Ectodermal cell (in vitro differentiated cells): ENCODE results near the gene ACOD1.

Source experiments
- H3K27ac ChIP-seq: 2 replicates; pipeline ENCODE4 v1.7.0; 2013; ENCODE audit warnings: mild to moderate bottlenecking, low read depth, low read length; ENCODE audit not compliant: insufficient read depth, poor library complexity, severe bottlenecking
- H3K27me3 ChIP-seq: 2 replicates; pipeline ENCODE4 v1.7.0; 2013; ENCODE audit warnings: mild to moderate bottlenecking, low read length; ENCODE audit not compliant: insufficient read depth, control insufficient read depth, poor library complexity, severe bottlenecking
- H3K36me3 ChIP-seq: one replicate; pipeline ENCODE4 v1.7.0; 2013; ENCODE audit warnings: low read length; ENCODE audit not compliant: control insufficient read depth, insufficient read depth
- H3K4me1 ChIP-seq: one replicate; pipeline ENCODE4 v1.7.0; 2013; ENCODE audit warnings: low read length; ENCODE audit not compliant: control insufficient read depth, insufficient read depth
- H3K4me3 ChIP-seq: 2 replicates; pipeline ENCODE4 v1.7.0; 2013; ENCODE audit warnings: low read depth, low read length, control low read depth; ENCODE audit not compliant: insufficient read depth
- H3K9me3 ChIP-seq: 2 replicates; pipeline ENCODE4 v1.7.0; 2013; ENCODE audit warnings: mild to moderate bottlenecking, low read length, moderate library complexity; ENCODE audit not compliant: control insufficient read depth
- WGBS, 2 experiments: methylation state at CpG; one replicate each; pipeline ENCODE4 v1.1.7; 2013; ENCODE audit warnings: missing lambda C conversion rate in 2 of 2; 5-methylcytosine and 5-hydroxymethylcytosine counted together

Gene ACOD1

GRCh38 chr13:76968041-76968440, 19.7 kb downstream of the ACOD1 start:
- no peak overlapping the region for H3K27ac ChIP-seq
- H3K9me3 ChIP-seq: no peaks in the 10 kb centered on the region
- no peak overlapping the region for H3K4me3 ChIP-seq
- WGBS, 2 experiments: 89 to 90% methylated on average over 6 of the region's 6 CpGs
- no peaks in the 10 kb centered on the region for H3K36me3 ChIP-seq
- no peaks in the 10 kb centered on the region for H3K4me1 ChIP-seq
- H3K27me3 ChIP-seq: no peaks in the 10 kb centered on the region

GRCh38 chr13:76969488-76970365, 21.4 kb downstream of the ACOD1 start:
- H3K4me3 ChIP-seq: no peak overlapping the region
- 86 to 87% methylated on average over 5 of the region's 5 CpGs for WGBS, 2 experiments
- no peaks in the 10 kb centered on the region for H3K4me1 ChIP-seq
- no peaks in the 10 kb centered on the region for H3K9me3 ChIP-seq
- no peaks in the 10 kb centered on the region for H3K27me3 ChIP-seq
- no peaks in the 10 kb centered on the region for H3K36me3 ChIP-seq
- H3K27ac ChIP-seq: no peak overlapping the region

GRCh38 chr13:76971215-76971614, 22.9 kb downstream of the ACOD1 start:
- no peaks in the 10 kb centered on the region for H3K9me3 ChIP-seq
- H3K36me3 ChIP-seq: no peaks in the 10 kb centered on the region
- no peaks in the 10 kb centered on the region for H3K4me1 ChIP-seq
- no peak overlapping the region for H3K4me3 ChIP-seq
- no peak overlapping the region for H3K27ac ChIP-seq
- H3K27me3 ChIP-seq: no peaks in the 10 kb centered on the region
- WGBS, 2 experiments: 94 to 98% methylated on average over 3 of the region's 3 CpGs

- Histone ChIP-seq H3K36me3 (no peaks in the 10 kb centered on the region), H3K27me3 (no peaks in the 10 kb centered on the region), H3K9me3 (no peaks in the 10 kb centered on the region), H3K4me3 (no peak overlapping the region), H3K4me1 (no peaks in the 10 kb centered on the region), H3K27ac (no peak overlapping the region)
- WGBS, 2 experiments: 78 to 84% methylated on average over 18 of the region's 19 CpGs
Measured at GRCh38 chr13:76971851-76972829, 23.8 kb downstream of the ACOD1 start.

- WGBS, 2 experiments: 87 to 90% methylated on average over 6 of the region's 6 CpGs
Measured at GRCh38 chr13:76973920-76974617, 25.8 kb downstream of the ACOD1 start.

GRCh38 chr13:76974618-76974975, 26.3 kb downstream of the ACOD1 start:
- no peak overlapping the region for H3K4me3 ChIP-seq
- no peaks in the 10 kb centered on the region for H3K4me1 ChIP-seq
- 88 to 91% methylated on average over 3 of the region's 3 CpGs for WGBS, 2 experiments
- no peaks in the 10 kb centered on the region for H3K36me3 ChIP-seq
- no peaks in the 10 kb centered on the region for H3K27me3 ChIP-seq
- no peak overlapping the region for H3K27ac ChIP-seq
- no peaks in the 10 kb centered on the region for H3K9me3 ChIP-seq

More at GRCh38 chr13:76973920-76974617, 25.8 kb downstream of the ACOD1 start:
- no peaks in the 10 kb centered on the region for H3K9me3 ChIP-seq
- no peak overlapping the region for H3K4me3 ChIP-seq
- no peaks in the 10 kb centered on the region for H3K36me3 ChIP-seq
- H3K27ac ChIP-seq: no peak overlapping the region
- no peaks in the 10 kb centered on the region for H3K27me3 ChIP-seq
- H3K4me1 ChIP-seq: no peaks in the 10 kb centered on the region

- Histone ChIP-seq H3K27ac (no peak overlapping the region), H3K27me3 (peaks cover 9% of the 10 kb centered on the region), H3K4me1 (no peaks in the 10 kb centered on the region), H3K9me3 (no peaks in the 10 kb centered on the region), H3K4me3 (no peak overlapping the region), H3K36me3 (no peaks in the 10 kb centered on the region)
- WGBS, 2 experiments: 96% methylated on average over 6 of the region's 6 CpGs
Measured at GRCh38 chr13:76975863-76976262, 27.6 kb downstream of the ACOD1 start.

GRCh38 chr13:76976490-76976889, 28.2 kb downstream of the ACOD1 start:
- Histone ChIP-seq H3K36me3 (no peaks in the 10 kb centered on the region), H3K4me1 (no peaks in the 10 kb centered on the region), H3K9me3 (no peaks in the 10 kb centered on the region), H3K27me3 (peaks cover 15% of the 10 kb centered on the region), H3K4me3 (no peak overlapping the region), H3K27ac (no peak overlapping the region)
- WGBS, 2 experiments: 91 to 93% methylated on average over 8 of the region's 8 CpGs

- WGBS, 2 experiments: 93 to 95% methylated on average over 5 of the region's 5 CpGs
- peaks cover 19% of the 10 kb centered on the region for H3K27me3 ChIP-seq
- no peaks in the 10 kb centered on the region for H3K36me3 ChIP-seq
- H3K9me3 ChIP-seq: no peaks in the 10 kb centered on the region
- H3K4me3 ChIP-seq: no peak overlapping the region
- H3K4me1 ChIP-seq: no peaks in the 10 kb centered on the region
- H3K27ac ChIP-seq: no peak overlapping the region
Measured at GRCh38 chr13:76976929-76977328, 28.6 kb downstream of the ACOD1 start.
